ENCODE results near the gene COL4A1.

Gene COL4A1

GRCh38 chr13:110216398-110217041 is 90.4 kb downstream of the COL4A1 start:
- DNase-seq (ENCODE audit: low read depth): no peak

GRCh38 chr13:110216006-110216397 is 91.0 kb downstream of the COL4A1 start:
- DNase-seq (ENCODE audit: low read depth): no peak
- TF ChIP-seq, protein P1, sequence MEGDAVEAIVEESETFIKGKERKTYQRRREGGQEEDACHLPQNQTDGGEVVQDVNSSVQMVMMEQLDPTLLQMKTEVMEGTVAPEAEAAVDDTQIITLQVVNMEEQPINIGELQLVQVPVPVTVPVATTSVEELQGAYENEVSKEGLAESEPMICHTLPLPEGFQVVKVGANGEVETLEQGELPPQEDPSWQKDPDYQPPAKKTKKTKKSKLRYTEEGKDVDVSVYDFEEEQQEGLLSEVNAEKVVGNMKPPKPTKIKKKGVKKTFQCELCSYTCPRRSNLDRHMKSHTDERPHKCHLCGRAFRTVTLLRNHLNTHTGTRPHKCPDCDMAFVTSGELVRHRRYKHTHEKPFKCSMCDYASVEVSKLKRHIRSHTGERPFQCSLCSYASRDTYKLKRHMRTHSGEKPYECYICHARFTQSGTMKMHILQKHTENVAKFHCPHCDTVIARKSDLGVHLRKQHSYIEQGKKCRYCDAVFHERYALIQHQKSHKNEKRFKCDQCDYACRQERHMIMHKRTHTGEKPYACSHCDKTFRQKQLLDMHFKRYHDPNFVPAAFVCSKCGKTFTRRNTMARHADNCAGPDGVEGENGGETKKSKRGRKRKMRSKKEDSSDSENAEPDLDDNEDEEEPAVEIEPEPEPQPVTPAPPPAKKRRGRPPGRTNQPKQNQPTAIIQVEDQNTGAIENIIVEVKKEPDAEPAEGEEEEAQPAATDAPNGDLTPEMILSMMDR (IDR thresholded peaks at IDR 0.05; ENCODE audit: insufficient read depth, low read depth, low read length, missing control alignments): no peak
- H3K4me3 ChIP-seq (ENCODE audit: low read length): no peak overlapping the region

More at GRCh38 chr13:110216398-110217041, 90.4 kb downstream of the COL4A1 start:
- H3K4me3 ChIP-seq (ENCODE audit: low read length): no peak overlapping the region
- TF ChIP-seq, protein P1 (IDR thresholded peaks at IDR 0.05; ENCODE audit: insufficient read depth, low read depth, low read length, missing control alignments): no peak

DNA sequence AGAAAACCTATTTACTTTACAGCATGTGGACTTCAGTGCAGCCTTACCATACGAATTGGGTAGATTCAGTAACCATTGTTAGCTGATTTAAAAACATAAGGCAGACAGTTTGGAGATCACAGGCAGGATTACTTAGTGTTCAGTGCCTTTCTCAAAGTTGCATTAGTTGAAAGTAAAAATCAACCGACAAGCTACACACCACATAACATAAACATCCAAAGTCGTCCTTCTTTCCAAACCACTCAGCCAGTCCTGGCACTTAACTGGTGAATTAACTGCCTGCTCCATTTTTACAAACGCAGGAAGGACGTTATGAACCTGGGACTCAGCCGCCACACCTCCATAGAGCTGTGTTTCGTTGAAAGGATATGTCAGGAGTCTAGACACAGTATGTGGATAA is 91.4 kb downstream of the COL4A1 start:
- no peak overlapping the region for H3K4me3 ChIP-seq (ENCODE audit: low read length)
- TF ChIP-seq, protein P1 (IDR thresholded peaks at IDR 0.05; ENCODE audit: insufficient read depth, low read depth, low read length, missing control alignments): no peak
- no peak for DNase-seq (ENCODE audit: low read depth)

GRCh38 chr13:110214637-110215036 is 92.3 kb downstream of the COL4A1 start:
- no peak overlapping the region for H3K4me3 ChIP-seq (ENCODE audit: low read length)
- DNase-seq (ENCODE audit: low read depth): no peak
- TF ChIP-seq, protein P1 (IDR thresholded peaks at IDR 0.05; ENCODE audit: insufficient read depth, low read depth, low read length, missing control alignments): no peak

GRCh38 chr13:110213461-110214074 is 93.4 kb downstream of the COL4A1 start:
- TF ChIP-seq, protein P1 (IDR thresholded peaks at IDR 0.05; ENCODE audit: insufficient read depth, low read depth, low read length, missing control alignments): no peak
- DNase-seq (ENCODE audit: low read depth): no peak
- H3K4me3 ChIP-seq (ENCODE audit: low read length): no peak overlapping the region

- H3K4me3 ChIP-seq (ENCODE audit: low read length): no peak overlapping the region
- TF ChIP-seq, protein P1 (IDR thresholded peaks at IDR 0.05; ENCODE audit: insufficient read depth, low read depth, low read length, missing control alignments): no peak
- no peak for DNase-seq (ENCODE audit: low read depth)
Observed at GRCh38 chr13:110212529-110212928, 94.4 kb downstream of the COL4A1 start.

GRCh38 chr13:110211735-110212134 is 95.2 kb downstream of the COL4A1 start:
- DNase-seq (ENCODE audit: low read depth): no peak
- no peak overlapping the region for H3K4me3 ChIP-seq (ENCODE audit: low read length)
- TF ChIP-seq, protein P1 (IDR thresholded peaks at IDR 0.05; ENCODE audit: insufficient read depth, low read depth, low read length, missing control alignments): no peak

Data from epithelial cell of esophagus (primary cell).